ENCODE measurements around the gene FAM20C.

GRCh38 chr7:309586-310228 lies 117.3 kb downstream of the FAM20C start:
- TF ChIP-seq, protein P1, sequence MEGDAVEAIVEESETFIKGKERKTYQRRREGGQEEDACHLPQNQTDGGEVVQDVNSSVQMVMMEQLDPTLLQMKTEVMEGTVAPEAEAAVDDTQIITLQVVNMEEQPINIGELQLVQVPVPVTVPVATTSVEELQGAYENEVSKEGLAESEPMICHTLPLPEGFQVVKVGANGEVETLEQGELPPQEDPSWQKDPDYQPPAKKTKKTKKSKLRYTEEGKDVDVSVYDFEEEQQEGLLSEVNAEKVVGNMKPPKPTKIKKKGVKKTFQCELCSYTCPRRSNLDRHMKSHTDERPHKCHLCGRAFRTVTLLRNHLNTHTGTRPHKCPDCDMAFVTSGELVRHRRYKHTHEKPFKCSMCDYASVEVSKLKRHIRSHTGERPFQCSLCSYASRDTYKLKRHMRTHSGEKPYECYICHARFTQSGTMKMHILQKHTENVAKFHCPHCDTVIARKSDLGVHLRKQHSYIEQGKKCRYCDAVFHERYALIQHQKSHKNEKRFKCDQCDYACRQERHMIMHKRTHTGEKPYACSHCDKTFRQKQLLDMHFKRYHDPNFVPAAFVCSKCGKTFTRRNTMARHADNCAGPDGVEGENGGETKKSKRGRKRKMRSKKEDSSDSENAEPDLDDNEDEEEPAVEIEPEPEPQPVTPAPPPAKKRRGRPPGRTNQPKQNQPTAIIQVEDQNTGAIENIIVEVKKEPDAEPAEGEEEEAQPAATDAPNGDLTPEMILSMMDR (conservative IDR thresholded peaks at IDR 0.05; ENCODE audit: low read length), result no peak
- TF ChIP-seq EZH2phosphoT487 (IDR thresholded peaks at IDR 0.05; ENCODE audit: borderline replicate concordance, low read depth, low read length), result no peak
